ENCODE data around the gene FUOM. TPM values are rescaled to one million over a fixed set of nuclear protein-coding genes. Genes with fewer than 3 reads are reported as not detected.

The FUOM gene
- total and polyA plus RNA-seq, 2 experiments from 2014 or later, result 30.8 to 33.9 TPM

DNA sequence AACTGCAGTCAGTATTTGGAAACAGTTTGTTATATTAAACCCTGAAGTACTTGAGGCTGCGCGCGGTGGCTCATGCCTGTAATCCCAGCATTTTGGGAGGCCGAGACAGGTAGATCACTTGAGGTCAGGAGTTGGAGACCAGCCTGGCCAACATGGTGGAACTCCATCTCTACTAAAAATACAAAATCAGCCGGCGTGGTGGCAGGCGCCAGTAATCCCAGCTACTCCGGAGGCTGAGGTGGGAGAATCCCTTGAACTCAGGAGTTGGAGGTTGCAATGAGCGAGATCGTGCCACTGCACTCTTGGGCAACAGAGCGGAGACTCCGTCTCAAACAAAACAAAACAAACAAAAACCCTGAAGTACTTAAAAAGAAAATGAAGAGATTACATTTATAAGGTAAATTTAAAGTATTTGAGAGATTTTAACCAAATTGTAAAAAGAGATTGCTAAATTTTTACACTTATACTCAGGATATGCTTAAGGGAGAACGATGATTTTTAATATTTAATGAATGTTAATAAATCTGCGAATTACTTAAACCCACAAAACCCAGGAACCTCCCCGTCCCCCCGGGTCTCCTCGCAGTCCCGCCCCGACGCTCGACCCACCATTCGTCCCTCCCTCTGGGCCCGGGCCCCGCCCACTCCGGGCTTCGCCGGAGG lies 35.7 kb upstream of the FUOM start:
- peaks cover 38% of the 10 kb centered on the region for H3K79me2 ChIP-seq (replicated peaks; ENCODE audit: insufficient read depth)
- Mint-ChIP-seq H3K4me1 (peaks cover 9% of the 10 kb centered on the region), H3K36me3 (ENCODE audit: low read depth) (peaks cover 33% of the 10 kb centered on the region), H3K27ac (no peak overlapping the region), H3K27me3 (ENCODE audit: insufficient read depth, low read depth, poor library complexity) (peaks cover 4% of the 10 kb centered on the region), H3K9me3 (no peaks in the 10 kb centered on the region), H3K4me3 (peak overlapping the region; percentile 95)
- 0 out of 2 replicates have a peak, but pooled peaks cover 3% of the 10 kb centered on the region for H3F3A ChIP-seq (replicated peaks; ENCODE audit: low read depth)
- no peak; the same call in 2 of the 3 replicates for ATAC-seq
- no peak for DNase-seq (ENCODE audit: low spot score)
- H3K4me3 ChIP-seq, result peak overlapping the region; percentile 100
- H3K4me2 ChIP-seq, result peak overlapping the region; percentile 58
- no peaks in the 10 kb centered on the region for H3K27me3 ChIP-seq (ENCODE audit: insufficient read depth)
- H3K4me1 ChIP-seq (ENCODE audit: insufficient read depth), result no peaks in the 10 kb centered on the region
- H2AFZ ChIP-seq, result 0 out of 2 replicates have a peak overlapping the region, but pooled peaks have one; percentile 52
- peaks cover 10% of the 10 kb centered on the region for H3K36me3 ChIP-seq (ENCODE audit: insufficient read depth)
- TF ChIP-seq, protein P1, sequence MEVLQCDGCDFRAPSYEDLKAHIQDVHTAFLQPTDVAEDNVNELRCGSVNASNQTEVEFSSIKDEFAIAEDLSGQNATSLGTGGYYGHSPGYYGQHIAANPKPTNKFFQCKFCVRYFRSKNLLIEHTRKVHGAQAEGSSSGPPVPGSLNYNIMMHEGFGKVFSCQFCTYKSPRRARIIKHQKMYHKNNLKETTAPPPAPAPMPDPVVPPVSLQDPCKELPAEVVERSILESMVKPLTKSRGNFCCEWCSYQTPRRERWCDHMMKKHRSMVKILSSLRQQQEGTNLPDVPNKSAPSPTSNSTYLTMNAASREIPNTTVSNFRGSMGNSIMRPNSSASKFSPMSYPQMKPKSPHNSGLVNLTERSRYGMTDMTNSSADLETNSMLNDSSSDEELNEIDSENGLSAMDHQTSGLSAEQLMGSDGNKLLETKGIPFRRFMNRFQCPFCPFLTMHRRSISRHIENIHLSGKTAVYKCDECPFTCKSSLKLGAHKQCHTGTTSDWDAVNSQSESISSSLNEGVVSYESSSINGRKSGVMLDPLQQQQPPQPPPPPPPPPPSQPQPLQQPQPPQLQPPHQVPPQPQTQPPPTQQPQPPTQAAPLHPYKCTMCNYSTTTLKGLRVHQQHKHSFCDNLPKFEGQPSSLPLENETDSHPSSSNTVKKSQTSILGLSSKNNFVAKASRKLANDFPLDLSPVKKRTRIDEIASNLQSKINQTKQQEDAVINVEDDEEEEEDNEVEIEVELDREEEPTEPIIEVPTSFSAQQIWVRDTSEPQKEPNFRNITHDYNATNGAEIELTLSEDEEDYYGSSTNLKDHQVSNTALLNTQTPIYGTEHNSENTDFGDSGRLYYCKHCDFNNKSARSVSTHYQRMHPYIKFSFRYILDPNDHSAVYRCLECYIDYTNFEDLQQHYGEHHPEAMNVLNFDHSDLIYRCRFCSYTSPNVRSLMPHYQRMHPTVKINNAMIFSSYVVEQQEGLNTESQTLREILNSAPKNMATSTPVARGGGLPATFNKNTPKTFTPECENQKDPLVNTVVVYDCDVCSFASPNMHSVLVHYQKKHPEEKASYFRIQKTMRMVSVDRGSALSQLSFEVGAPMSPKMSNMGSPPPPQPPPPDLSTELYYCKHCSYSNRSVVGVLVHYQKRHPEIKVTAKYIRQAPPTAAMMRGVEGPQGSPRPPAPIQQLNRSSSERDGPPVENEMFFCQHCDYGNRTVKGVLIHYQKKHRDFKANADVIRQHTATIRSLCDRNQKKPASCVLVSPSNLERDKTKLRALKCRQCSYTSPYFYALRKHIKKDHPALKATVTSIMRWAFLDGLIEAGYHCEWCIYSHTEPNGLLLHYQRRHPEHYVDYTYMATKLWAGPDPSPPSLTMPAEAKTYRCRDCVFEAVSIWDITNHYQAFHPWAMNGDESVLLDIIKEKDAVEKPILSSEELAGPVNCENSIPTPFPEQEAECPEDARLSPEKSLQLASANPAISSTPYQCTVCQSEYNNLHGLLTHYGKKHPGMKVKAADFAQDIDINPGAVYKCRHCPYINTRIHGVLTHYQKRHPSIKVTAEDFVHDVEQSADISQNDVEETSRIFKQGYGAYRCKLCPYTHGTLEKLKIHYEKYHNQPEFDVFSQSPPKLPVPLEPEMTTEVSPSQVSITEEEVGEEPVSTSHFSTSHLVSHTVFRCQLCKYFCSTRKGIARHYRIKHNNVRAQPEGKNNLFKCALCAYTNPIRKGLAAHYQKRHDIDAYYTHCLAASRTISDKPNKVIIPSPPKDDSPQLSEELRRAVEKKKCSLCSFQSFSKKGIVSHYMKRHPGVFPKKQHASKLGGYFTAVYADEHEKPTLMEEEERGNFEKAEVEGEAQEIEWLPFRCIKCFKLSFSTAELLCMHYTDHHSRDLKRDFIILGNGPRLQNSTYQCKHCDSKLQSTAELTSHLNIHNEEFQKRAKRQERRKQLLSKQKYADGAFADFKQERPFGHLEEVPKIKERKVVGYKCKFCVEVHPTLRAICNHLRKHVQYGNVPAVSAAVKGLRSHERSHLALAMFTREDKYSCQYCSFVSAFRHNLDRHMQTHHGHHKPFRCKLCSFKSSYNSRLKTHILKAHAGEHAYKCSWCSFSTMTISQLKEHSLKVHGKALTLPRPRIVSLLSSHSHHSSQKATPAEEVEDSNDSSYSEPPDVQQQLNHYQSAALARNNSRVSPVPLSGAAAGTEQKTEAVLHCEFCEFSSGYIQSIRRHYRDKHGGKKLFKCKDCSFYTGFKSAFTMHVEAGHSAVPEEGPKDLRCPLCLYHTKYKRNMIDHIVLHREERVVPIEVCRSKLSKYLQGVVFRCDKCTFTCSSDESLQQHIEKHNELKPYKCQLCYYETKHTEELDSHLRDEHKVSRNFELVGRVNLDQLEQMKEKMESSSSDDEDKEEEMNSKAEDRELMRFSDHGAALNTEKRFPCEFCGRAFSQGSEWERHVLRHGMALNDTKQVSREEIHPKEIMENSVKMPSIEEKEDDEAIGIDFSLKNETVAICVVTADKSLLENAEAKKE (CRISPR knock-in tag; IDR thresholded peaks at IDR 0.05), result no peak
- TF ChIP-seq ZNF331 (CRISPR knock-in tag; IDR thresholded peaks at IDR 0.05; ENCODE audit: low read depth), result no peak
- no peak for TF ChIP-seq ZNF114 (CRISPR knock-in tag; IDR thresholded peaks at IDR 0.05)
- TF ChIP-seq NANOG (IDR thresholded peaks at IDR 0.05; ENCODE audit: borderline replicate concordance), result no peak
- TF ChIP-seq, protein P2, sequence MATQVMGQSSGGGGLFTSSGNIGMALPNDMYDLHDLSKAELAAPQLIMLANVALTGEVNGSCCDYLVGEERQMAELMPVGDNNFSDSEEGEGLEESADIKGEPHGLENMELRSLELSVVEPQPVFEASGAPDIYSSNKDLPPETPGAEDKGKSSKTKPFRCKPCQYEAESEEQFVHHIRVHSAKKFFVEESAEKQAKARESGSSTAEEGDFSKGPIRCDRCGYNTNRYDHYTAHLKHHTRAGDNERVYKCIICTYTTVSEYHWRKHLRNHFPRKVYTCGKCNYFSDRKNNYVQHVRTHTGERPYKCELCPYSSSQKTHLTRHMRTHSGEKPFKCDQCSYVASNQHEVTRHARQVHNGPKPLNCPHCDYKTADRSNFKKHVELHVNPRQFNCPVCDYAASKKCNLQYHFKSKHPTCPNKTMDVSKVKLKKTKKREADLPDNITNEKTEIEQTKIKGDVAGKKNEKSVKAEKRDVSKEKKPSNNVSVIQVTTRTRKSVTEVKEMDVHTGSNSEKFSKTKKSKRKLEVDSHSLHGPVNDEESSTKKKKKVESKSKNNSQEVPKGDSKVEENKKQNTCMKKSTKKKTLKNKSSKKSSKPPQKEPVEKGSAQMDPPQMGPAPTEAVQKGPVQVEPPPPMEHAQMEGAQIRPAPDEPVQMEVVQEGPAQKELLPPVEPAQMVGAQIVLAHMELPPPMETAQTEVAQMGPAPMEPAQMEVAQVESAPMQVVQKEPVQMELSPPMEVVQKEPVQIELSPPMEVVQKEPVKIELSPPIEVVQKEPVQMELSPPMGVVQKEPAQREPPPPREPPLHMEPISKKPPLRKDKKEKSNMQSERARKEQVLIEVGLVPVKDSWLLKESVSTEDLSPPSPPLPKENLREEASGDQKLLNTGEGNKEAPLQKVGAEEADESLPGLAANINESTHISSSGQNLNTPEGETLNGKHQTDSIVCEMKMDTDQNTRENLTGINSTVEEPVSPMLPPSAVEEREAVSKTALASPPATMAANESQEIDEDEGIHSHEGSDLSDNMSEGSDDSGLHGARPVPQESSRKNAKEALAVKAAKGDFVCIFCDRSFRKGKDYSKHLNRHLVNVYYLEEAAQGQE (IDR thresholded peaks at IDR 0.05; ENCODE audit: unreplicated experiment), result no peak
- peak overlapping the region; percentile 61; the same call in 1 of the 2 replicates for H3K27ac ChIP-seq (ENCODE audit: low read depth)
- H4K20me1 ChIP-seq (replicated peaks; ENCODE audit: insufficient read depth), result peaks cover 5% of the 10 kb centered on the region; the same call in 1 of the 2 replicates
- no peaks in the 10 kb centered on the region for H3K9me2 ChIP-seq (ENCODE audit: insufficient read depth)

Measured in GM23338 (cell line).